Psoas muscle (tissue), 8 donors: Measurements from ENCODE around the gene MRPL11. TPM values are rescaled to one million over a fixed set of nuclear protein-coding genes. Genes with fewer than 3 reads are reported as not detected.

ENCODE experiments used
- ATAC-seq, 4 donors: fragments of 200-7000 bp; cut with Tn5 transposase; one replicate each; pipeline ENCODE4 v1.9.1; 2020; ENCODE audit warnings: moderate library complexity in 3 of 4, mild to moderate bottlenecking in 2 of 4
- DNase-seq, 2 donors: peaks; one replicate each; pipeline ENCODE4 v3.0.0-alpha.2; 2020
- H3K27ac ChIP-seq: fragments of 200-600 bp; one replicate; pipeline ENCODE4 v1.8.0; 2022
- H3K27me3 ChIP-seq, 3 donors: fragments of 200-600 bp in 1 of 3; one replicate each; pipeline versions ENCODE4 v1.6.1 to v1.8.0; 2013 to 2022; ENCODE audit warnings: low read length in 2 of 3, mild to moderate bottlenecking in 2 of 3, moderate library complexity in 1 of 3; ENCODE audit not compliant: insufficient read depth in 3 of 3
- H3K36me3 ChIP-seq, 2 donors: fragments of 200-600 bp in 1 of 2; one replicate each; pipeline versions ENCODE4 v1.6.1 to v1.8.0; 2013 to 2022; ENCODE audit warnings: low read depth in 1 of 2, mild to moderate bottlenecking in 1 of 2, moderate library complexity in 1 of 2; ENCODE audit not compliant: insufficient read depth in 1 of 2
- H3K4me1 ChIP-seq: fragments of 200-600 bp; one replicate; pipeline ENCODE4 v1.8.0; 2022
- H3K4me3 ChIP-seq: fragments of 200-600 bp; one replicate; pipeline ENCODE4 v1.8.0; 2022; ENCODE audit warnings: mild to moderate bottlenecking
- H3K9me3 ChIP-seq: fragments of 200-600 bp; one replicate; pipeline ENCODE4 v1.8.0; 2022
- CTCF ChIP-seq: fragments of 200-600 bp; IDR thresholded peaks from one replicate; pipeline ENCODE4 v1.8.0; 2022; ENCODE audit warnings: antibody characterized with exemption
- WGBS, 3 donors: extraction: QIAGEN DNeasy Blood & Tissue Kit; methylation state at CpG; one replicate each; pipeline versions ENCODE4 v1.1.6 to v1.1.7; 2013; 5-methylcytosine and 5-hydroxymethylcytosine counted together
- intact Hi-C, 2 donors: fragments of 100-400 bp; cut with DNase I; formaldehyde crosslinking; loops; one replicate each; pipeline versions ENCODE4 v1.11.0 to v1.14.2; 2022
- polyA plus RNA-seq, 3 donors: library from polyadenylated mRNA; stranded (reverse); fragments of 200-250 nt; gene quantifications; one replicate each; pipeline ENCODE4 v1.2.3, GENCODE V29; 2013
- total RNA-seq, 4 donors: library from RNA; stranded (reverse); fragmentation: NEBNext Ultra II Directional in 2 of 4; extraction: Animal tissue kit (Norgen Biotek cat#: 25700) in 2 of 4; gene quantifications; one replicate each; pipeline versions ENCODE4 v1.2.1 to v1.2.4, GENCODE V29; 2021 to 2023
- donor health status: healthy with polysubstance abuse.
- donor health status: DM: no; HTN: no; CAD: no; lungs with moderate emphysema.
- donor health status: Bipolar disorder and iron deficiency.
- donor health status: healthy.
- donor health status: DM: yes; HTN: yes; CAD: no.
- donor health status: DM: no; HTN: no; CAD: no.
- donor health status: DM: no; HTN: no; CAD: no.
- donor health status: DM: yes; HTN: yes; CAD: no.

Gene MRPL11
- total and polyA plus RNA-seq, 7 donors, result 37.0 to 60.9 (median 57.4) TPM

- Histone ChIP-seq H3K4me3 (peak overlapping the region; percentile 42), H3K27me3 (no peaks in the 10 kb centered on the region), H3K36me3 (no peaks in the 10 kb centered on the region), H3K9me3 (no peaks in the 10 kb centered on the region), H3K27ac (peak overlapping the region; percentile 54), H3K4me1 (peaks cover 12% of the 10 kb centered on the region)
- DNase-seq (peak; percentile 87 to 92), ATAC-seq (peak; percentile 74 to 87 (median 80))
- WGBS, 3 donors, result 5 to 10% (median 5%) methylated on average over 20 of the region's 20 CpGs
- peak; percentile 91 for TF ChIP-seq CTCF
- intact Hi-C loops, result loop anchor here (1.0 to 5.0 kb wide), 3 partner anchors 39 to 75 kb away; partner anchors contain the start of genes B4GAT1 (in 1 of the 2) and BRMS1 (in 1 of the 2)
Observed at GRCh38 chr11:66386171-66387069, 52.2 kb downstream of the MRPL11 start.

Other genes starting within 250 kb of the MRPL11 start
- 10 to 100 TPM; 39.3 to 62.5 (median 54.4) TPM for gene KLC2, start 181.1 kb downstream of the MRPL11 start, total RNA-seq
- gene KLC2, start 181.1 kb downstream of the MRPL11 start, polyA plus RNA-seq, result 100 to 1,000 TPM in 1 of 3 donors, 10 to 100 TPM in 2; 30.4 to 124 (median 41.5) TPM
- 100 to 1,000 TPM; 120 to 146 (median 129) TPM for gene RAB1B, start 170.2 kb downstream of the MRPL11 start, total RNA-seq
- gene RAB1B, start 170.2 kb downstream of the MRPL11 start, polyA plus RNA-seq, result 100 to 1,000 TPM; 121 to 163 (median 130) TPM
- not detected for gene CNIH2, start 160.7 kb downstream of the MRPL11 start, total RNA-seq
- under 1 TPM in 1 of 3 donors, not detected in 2; 0.05 TPM for gene CNIH2, start 160.7 kb downstream of the MRPL11 start, polyA plus RNA-seq
- gene YIF1A, start 149.7 kb downstream of the MRPL11 start, total RNA-seq, result 10 to 100 TPM; 70.1 to 90.4 (median 78.6) TPM
- 100 to 1,000 TPM in 1 of 3 donors, 10 to 100 TPM in 2; 87.4 to 161 (median 96.1) TPM for gene YIF1A, start 149.7 kb downstream of the MRPL11 start, polyA plus RNA-seq
- not detected for gene TMEM151A, start 147.0 kb downstream of the MRPL11 start, total RNA-seq
- gene TMEM151A, start 147.0 kb downstream of the MRPL11 start, polyA plus RNA-seq, result under 1 TPM in 2 of 3 donors, not detected in 1; 0.04 to 0.05 TPM
- 10 to 100 TPM in 1 of 4 donors, 1 to 10 TPM in 3; 7.3 to 10.7 (median 9.1) TPM for gene CD248, start 121.8 kb downstream of the MRPL11 start, total RNA-seq
- 1 to 10 TPM; 2.9 to 8.9 (median 5.5) TPM for gene CD248, start 121.8 kb downstream of the MRPL11 start, polyA plus RNA-seq
- 1 to 10 TPM; 3.9 to 6.9 (median 6.1) TPM for gene RIN1, start 102.4 kb downstream of the MRPL11 start, total RNA-seq
- 10 to 100 TPM in 1 of 3 donors, 1 to 10 TPM in 2; 1.2 to 38.0 (median 2.0) TPM for gene RIN1, start 102.4 kb downstream of the MRPL11 start, polyA plus RNA-seq
- 10 to 100 TPM; 12.6 to 33.8 (median 19.9) TPM for gene BRMS1, start 93.7 kb downstream of the MRPL11 start, total RNA-seq
- 100 to 1,000 TPM in 1 of 3 donors, 10 to 100 TPM in 2; 55.9 to 152 (median 91.3) TPM for gene BRMS1, start 93.7 kb downstream of the MRPL11 start, polyA plus RNA-seq
- gene B4GAT1, start 91.2 kb downstream of the MRPL11 start, total RNA-seq, result 10 to 100 TPM; 17.0 to 21.0 (median 18.4) TPM
- gene B4GAT1, start 91.2 kb downstream of the MRPL11 start, polyA plus RNA-seq, result 10 to 100 TPM; 12.6 to 50.3 (median 24.5) TPM
- gene SLC29A2, start 67.1 kb downstream of the MRPL11 start, total RNA-seq, result 10 to 100 TPM; 14.9 to 94.1 (median 51.0) TPM
- 10 to 100 TPM; 14.9 to 84.5 (median 69.5) TPM for gene SLC29A2, start 67.1 kb downstream of the MRPL11 start, polyA plus RNA-seq
- gene NPAS4, start 17.8 kb downstream of the MRPL11 start, total RNA-seq, result not detected
- under 1 TPM in 1 of 3 donors, not detected in 2; 0.05 TPM for gene NPAS4, start 17.8 kb downstream of the MRPL11 start, polyA plus RNA-seq
- gene PELI3, start 28.1 kb upstream of the MRPL11 start, total RNA-seq, result 10 to 100 TPM in 2 of 4 donors, 1 to 10 TPM in 2; 5.3 to 22.5 (median 11.4) TPM
- 10 to 100 TPM in 2 of 3 donors, 1 to 10 TPM in 1; 3.1 to 46.8 (median 14.4) TPM for gene PELI3, start 28.1 kb upstream of the MRPL11 start, polyA plus RNA-seq
- 10 to 100 TPM; 24.0 to 44.4 (median 29.8) TPM for gene DPP3, start 41.6 kb upstream of the MRPL11 start, total RNA-seq
- 10 to 100 TPM; 30.7 to 58.7 (median 57.9) TPM for gene DPP3, start 41.6 kb upstream of the MRPL11 start, polyA plus RNA-seq
- gene BBS1, start 71.8 kb upstream of the MRPL11 start, total RNA-seq, result 10 to 100 TPM in 3 of 4 donors, 1 to 10 TPM in 1; 8.4 to 15.3 (median 12.1) TPM
- 10 to 100 TPM in 1 of 3 donors, 1 to 10 TPM in 2; 4.4 to 13.8 (median 5.0) TPM for gene BBS1, start 71.8 kb upstream of the MRPL11 start, polyA plus RNA-seq
- gene ZDHHC24, start 107.2 kb upstream of the MRPL11 start, total RNA-seq, result 1 to 10 TPM; 3.9 to 6.5 (median 5.2) TPM
- 1 to 10 TPM; 5.4 to 7.6 (median 5.5) TPM for gene ZDHHC24, start 107.2 kb upstream of the MRPL11 start, polyA plus RNA-seq
- 100 to 1,000 TPM in 1 of 4 donors, 10 to 100 TPM in 2, 1 to 10 TPM in 1; 2.9 to 254 (median 78.4) TPM for gene ACTN3, start 108.1 kb upstream of the MRPL11 start, total RNA-seq
- 100 to 1,000 TPM in 1 of 3 donors, 10 to 100 TPM in 1, 1 to 10 TPM in 1; 8.7 to 531 (median 15.1) TPM for gene ACTN3, start 108.1 kb upstream of the MRPL11 start, polyA plus RNA-seq
- gene CTSF, start 129.8 kb upstream of the MRPL11 start, total RNA-seq, result 10 to 100 TPM; 31.5 to 79.0 (median 50.3) TPM
- gene CTSF, start 129.8 kb upstream of the MRPL11 start, polyA plus RNA-seq, result 10 to 100 TPM; 16.5 to 33.0 (median 31.5) TPM
- under 1 TPM in 3 of 4 donors, not detected in 1; 0.36 to 0.46 (median 0.36) TPM for gene CCDC87, start 154.2 kb upstream of the MRPL11 start, total RNA-seq
- gene CCDC87, start 154.2 kb upstream of the MRPL11 start, polyA plus RNA-seq, result 1 to 10 TPM in 1 of 3 donors, under 1 TPM in 2; 0.06 to 1.1 (median 0.20) TPM
- 10 to 100 TPM; 10.5 to 17.0 (median 14.8) TPM for gene CCS, start 154.3 kb upstream of the MRPL11 start, total RNA-seq
- gene CCS, start 154.3 kb upstream of the MRPL11 start, polyA plus RNA-seq, result 10 to 100 TPM; 15.2 to 22.9 (median 15.7) TPM
- 10 to 100 TPM; 21.1 to 39.3 (median 34.0) TPM for gene RBM14, start 177.8 kb upstream of the MRPL11 start, total RNA-seq
- gene RBM14, start 177.8 kb upstream of the MRPL11 start, polyA plus RNA-seq, result 10 to 100 TPM; 15.0 to 22.6 (median 17.6) TPM
- 10 to 100 TPM; 54.5 to 80.8 (median 66.8) TPM for gene RBM4, start 199.9 kb upstream of the MRPL11 start, total RNA-seq
- 10 to 100 TPM; 54.8 to 67.4 (median 57.9) TPM for gene RBM4, start 199.9 kb upstream of the MRPL11 start, polyA plus RNA-seq
- gene RBM4B, start 239.0 kb upstream of the MRPL11 start, total RNA-seq, result 10 to 100 TPM in 2 of 4 donors, 1 to 10 TPM in 2; 3.6 to 11.0 (median 8.2) TPM
- 10 to 100 TPM in 1 of 3 donors, 1 to 10 TPM in 2; 8.9 to 12.8 (median 10.0) TPM for gene RBM4B, start 239.0 kb upstream of the MRPL11 start, polyA plus RNA-seq